HL-60 (cell line): ENCODE data around the gene APEH.
A peak's percentile ranks its signal among the peaks of the same experiment; 100 is the strongest.

Source experiments
- CTCF ChIP-seq: IDR thresholded peaks from one replicate; pipeline ENCODE4 v1.5.1; 2011; ENCODE audit warnings: low read length, control low read depth, inconsistent platforms; ENCODE audit not compliant: insufficient read depth
- GABPA ChIP-seq: IDR thresholded peaks from 2 replicates; pipeline ENCODE4 v1.6.1; 2012; ENCODE audit warnings: low read depth
- POLR2AphosphoS5 ChIP-seq: IDR thresholded peaks from 2 replicates; pipeline ENCODE4 v1.6.1; 2012; ENCODE audit warnings: low read depth
- SPI1 ChIP-seq: IDR thresholded peaks from 2 replicates; pipeline ENCODE4 v1.6.1; 2012; ENCODE audit warnings: low read depth, mild to moderate bottlenecking, borderline replicate concordance
- TF ChIP-seq, protein P1 (sequence below): IDR thresholded peaks from 2 replicates; pipeline ENCODE4 v1.6.1; 2012; ENCODE audit warnings: low read depth; ENCODE audit not compliant: insufficient replicate concordance

DNA sequence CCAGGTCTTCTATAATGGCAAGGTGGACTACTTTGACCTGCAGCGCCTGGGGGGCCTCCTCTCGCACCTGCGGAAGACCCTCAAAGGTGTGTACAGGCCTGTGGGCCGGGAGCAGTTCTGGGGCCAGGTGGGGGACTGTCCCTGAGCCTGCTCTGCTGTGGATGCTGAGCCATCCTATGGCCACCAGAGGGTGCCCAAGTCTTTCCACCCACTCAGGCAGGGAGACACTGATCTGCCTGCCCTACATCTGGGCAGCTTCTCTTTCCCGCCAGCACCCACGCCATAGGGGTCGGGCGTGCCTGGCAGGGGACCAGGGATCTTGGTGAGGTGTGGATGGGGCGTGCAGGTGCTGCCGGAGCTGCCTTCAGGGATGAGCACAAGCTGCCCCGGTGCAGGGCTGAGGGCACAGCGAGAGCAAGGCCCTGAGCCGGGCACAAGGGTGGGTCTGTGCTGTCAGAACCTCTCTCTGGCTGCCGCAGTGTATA is 29.3 kb downstream of the APEH start:
- peak; percentile 94 for TF ChIP-seq CTCF
- TF ChIP-seq GABPA = no peak
- TF ChIP-seq POLR2AphosphoS5 = no peak
- TF ChIP-seq, protein P1, sequence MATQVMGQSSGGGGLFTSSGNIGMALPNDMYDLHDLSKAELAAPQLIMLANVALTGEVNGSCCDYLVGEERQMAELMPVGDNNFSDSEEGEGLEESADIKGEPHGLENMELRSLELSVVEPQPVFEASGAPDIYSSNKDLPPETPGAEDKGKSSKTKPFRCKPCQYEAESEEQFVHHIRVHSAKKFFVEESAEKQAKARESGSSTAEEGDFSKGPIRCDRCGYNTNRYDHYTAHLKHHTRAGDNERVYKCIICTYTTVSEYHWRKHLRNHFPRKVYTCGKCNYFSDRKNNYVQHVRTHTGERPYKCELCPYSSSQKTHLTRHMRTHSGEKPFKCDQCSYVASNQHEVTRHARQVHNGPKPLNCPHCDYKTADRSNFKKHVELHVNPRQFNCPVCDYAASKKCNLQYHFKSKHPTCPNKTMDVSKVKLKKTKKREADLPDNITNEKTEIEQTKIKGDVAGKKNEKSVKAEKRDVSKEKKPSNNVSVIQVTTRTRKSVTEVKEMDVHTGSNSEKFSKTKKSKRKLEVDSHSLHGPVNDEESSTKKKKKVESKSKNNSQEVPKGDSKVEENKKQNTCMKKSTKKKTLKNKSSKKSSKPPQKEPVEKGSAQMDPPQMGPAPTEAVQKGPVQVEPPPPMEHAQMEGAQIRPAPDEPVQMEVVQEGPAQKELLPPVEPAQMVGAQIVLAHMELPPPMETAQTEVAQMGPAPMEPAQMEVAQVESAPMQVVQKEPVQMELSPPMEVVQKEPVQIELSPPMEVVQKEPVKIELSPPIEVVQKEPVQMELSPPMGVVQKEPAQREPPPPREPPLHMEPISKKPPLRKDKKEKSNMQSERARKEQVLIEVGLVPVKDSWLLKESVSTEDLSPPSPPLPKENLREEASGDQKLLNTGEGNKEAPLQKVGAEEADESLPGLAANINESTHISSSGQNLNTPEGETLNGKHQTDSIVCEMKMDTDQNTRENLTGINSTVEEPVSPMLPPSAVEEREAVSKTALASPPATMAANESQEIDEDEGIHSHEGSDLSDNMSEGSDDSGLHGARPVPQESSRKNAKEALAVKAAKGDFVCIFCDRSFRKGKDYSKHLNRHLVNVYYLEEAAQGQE = no peak
- no peak for TF ChIP-seq SPI1
